ENCODE results near the gene DUSP3.

DUSP3 gene

GRCh38 chr17:43767713-43768059 is 11.1 kb downstream of the DUSP3 start:
- no peak for DNase-seq

- no peak for DNase-seq
Measured at GRCh38 chr17:43767053-43767712, 11.6 kb downstream of the DUSP3 start.

- DNase-seq = peak; percentile 53
Measured at GRCh38 chr17:43766413-43767052, 12.2 kb downstream of the DUSP3 start.

- peak; percentile 84 for DNase-seq
Measured at GRCh38 chr17:43760254-43760852, 18.4 kb downstream of the DUSP3 start.

- DNase-seq = no peak
Measured at GRCh38 chr17:43759836-43760235, 18.9 kb downstream of the DUSP3 start.

GRCh38 chr17:43758497-43759174 is 20.1 kb downstream of the DUSP3 start, which contains the start of gene SOST:
SOST (minus strand) TSS chr17:43758791; CDS start chr17:43758741, 50 bp downstream.
- no peak for DNase-seq

- no peak for DNase-seq
Measured at GRCh38 chr17:43758086-43758485, 20.7 kb downstream of the DUSP3 start.

- no peak for DNase-seq
Measured at GRCh38 chr17:43757171-43757660, 21.6 kb downstream of the DUSP3 start.

GRCh38 chr17:43756201-43756600 is 22.6 kb downstream of the DUSP3 start:
- DNase-seq = no peak

GRCh38 chr17:43755389-43755875 is 23.3 kb downstream of the DUSP3 start:
- DNase-seq = no peak

GRCh38 chr17:43754947-43755346 is 23.8 kb downstream of the DUSP3 start:
- no peak for DNase-seq

GRCh38 chr17:43753493-43754129 is 25.2 kb downstream of the DUSP3 start:
- peak; percentile 57 for DNase-seq

GRCh38 chr17:43750153-43750552 is 28.6 kb downstream of the DUSP3 start:
- DNase-seq = no peak

- DNase-seq = peak; percentile 14
Measured at GRCh38 chr17:43745541-43745940, 33.2 kb downstream of the DUSP3 start.

GRCh38 chr17:43741636-43742035 is 37.1 kb downstream of the DUSP3 start:
- DNase-seq = peak; percentile 15

- DNase-seq = no peak
Measured at GRCh38 chr17:43740541-43740940, 38.2 kb downstream of the DUSP3 start.

GRCh38 chr17:43737722-43738121 is 41.1 kb downstream of the DUSP3 start:
- no peak for DNase-seq

GRCh38 chr17:43736389-43736788 is 42.4 kb downstream of the DUSP3 start:
- DNase-seq = no peak

GRCh38 chr17:43734376-43734775 is 44.4 kb downstream of the DUSP3 start:
- no peak for DNase-seq

GRCh38 chr17:43733956-43734355 is 44.8 kb downstream of the DUSP3 start:
- no peak for DNase-seq

- DNase-seq = no peak
Measured at GRCh38 chr17:43732958-43733357, 45.8 kb downstream of the DUSP3 start.

GRCh38 chr17:43728081-43728480 is 50.7 kb downstream of the DUSP3 start:
- DNase-seq = no peak
